Fibroblast of lung (primary cell): ENCODE measurements around the gene IRAK1BP1. TPM values are rescaled to one million over a fixed set of nuclear protein-coding genes. Genes with fewer than 3 reads are reported as not detected.

Experiments used
- DNase-seq, 2 donors: peaks; one replicate each; pipeline versions ENCODE4 v3.0.0 to v3.0.0-alpha.2; 2010; ENCODE audit warnings: low read depth in 2 of 2
- H2AFZ ChIP-seq: 2 replicates; pipeline ENCODE4 v1.5.1; 2012; ENCODE audit warnings: low read length, control low read depth, inconsistent platforms
- H3K27ac ChIP-seq: 2 replicates; pipeline ENCODE4 v1.5.1; 2011; ENCODE audit warnings: low read length, control low read depth; ENCODE audit not compliant: insufficient read depth
- H3K27me3 ChIP-seq: 2 replicates; pipeline ENCODE4 v1.5.1; 2011; ENCODE audit warnings: mild to moderate bottlenecking, low read length; ENCODE audit not compliant: control insufficient read depth, insufficient read depth
- H3K36me3 ChIP-seq: 2 replicates; pipeline ENCODE4 v1.5.1; 2011; ENCODE audit warnings: low read length; ENCODE audit not compliant: control insufficient read depth, insufficient read depth
- H3K4me1 ChIP-seq: 2 replicates; pipeline ENCODE4 v1.5.1; 2011; ENCODE audit warnings: low read length; ENCODE audit not compliant: control insufficient read depth, insufficient read depth; ENCODE audit errors: extremely low read depth
- H3K4me2 ChIP-seq: 2 replicates; pipeline ENCODE4 v1.5.1; 2011; ENCODE audit warnings: low read length, control low read depth; ENCODE audit not compliant: insufficient read depth; ENCODE audit errors: extremely low read depth
- H3K4me3 ChIP-seq, 4 experiments: fragments of 200-600 bp in 1 of 4; sonication (generic) in 1 of 4; replicated peaks in 1 of 4; 2 replicates each; pipeline ENCODE4 v1.5.1; 2011 to 2016; ENCODE audit warnings: low read length in 4 of 4, low read depth in 3 of 4, mild to moderate bottlenecking in 3 of 4, control low read depth in 2 of 4, inconsistent platforms in 1 of 4, mixed read lengths in 1 of 4; ENCODE audit not compliant: insufficient read depth in 1 of 4; ENCODE audit errors: control extremely low read depth in 1 of 4
- H3K79me2 ChIP-seq: 2 replicates; pipeline ENCODE4 v1.5.1; 2012; ENCODE audit warnings: mild to moderate bottlenecking, low read length, inconsistent platforms; ENCODE audit not compliant: control insufficient read depth, insufficient read depth
- H3K9ac ChIP-seq: 2 replicates; pipeline ENCODE4 v1.5.1; 2011; ENCODE audit warnings: mild to moderate bottlenecking, low read length, control low read depth; ENCODE audit not compliant: insufficient read depth
- H3K9me3 ChIP-seq: 2 replicates; pipeline ENCODE4 v1.5.1; 2012; ENCODE audit warnings: low read depth, low read length; ENCODE audit not compliant: control insufficient read depth, insufficient read depth
- H4K20me1 ChIP-seq: 2 replicates; pipeline ENCODE4 v1.5.1; 2011; ENCODE audit warnings: low read length; ENCODE audit not compliant: control insufficient read depth, insufficient read depth; ENCODE audit errors: extremely low read depth
- EZH2 ChIP-seq: IDR thresholded peaks from 2 replicates; pipeline ENCODE4 v1.5.1; 2012; ENCODE audit warnings: low read length, control low read depth, mild to moderate bottlenecking; ENCODE audit errors: missing control alignments
- polyA plus RNA-seq, 2 donors: library from polyadenylated mRNA; depleted of rRNA in 1 of 2; stranded (reverse) in 1 of 2; unstranded in 1 of 2; fragments of >200 nt; gene quantifications; 2 replicates each; pipeline ENCODE4 v1.2.1, GENCODE V29; 2011 to 2012; ENCODE audit warnings: missing spikeins in 1 of 2
- total RNA-seq: library from RNA; depleted of rRNA; stranded (reverse); fragments of >200 nt; gene quantifications from 2 replicates; pipeline ENCODE4 v1.2.1, GENCODE V29; 2014
- TF ChIP-seq, protein P1 (sequence below), 2 donors: IDR thresholded peaks in 1 of 2; conservative IDR thresholded peaks in 1 of 2; 1 replicate in 1 of 2; 2 replicates in 1 of 2; pipeline ENCODE4 v1.5.1; 2011 to 2012; ENCODE audit warnings: low read length in 2 of 2, control low read depth in 1 of 2, inconsistent platforms in 1 of 2, low read depth in 1 of 2, mild to moderate bottlenecking in 1 of 2

IRAK1BP1 gene
- total and polyA plus RNA-seq, 2 donors (not counting 1 experiment from before 2014, with no cell fraction given) = 2.5 to 5.6 TPM

DNA sequence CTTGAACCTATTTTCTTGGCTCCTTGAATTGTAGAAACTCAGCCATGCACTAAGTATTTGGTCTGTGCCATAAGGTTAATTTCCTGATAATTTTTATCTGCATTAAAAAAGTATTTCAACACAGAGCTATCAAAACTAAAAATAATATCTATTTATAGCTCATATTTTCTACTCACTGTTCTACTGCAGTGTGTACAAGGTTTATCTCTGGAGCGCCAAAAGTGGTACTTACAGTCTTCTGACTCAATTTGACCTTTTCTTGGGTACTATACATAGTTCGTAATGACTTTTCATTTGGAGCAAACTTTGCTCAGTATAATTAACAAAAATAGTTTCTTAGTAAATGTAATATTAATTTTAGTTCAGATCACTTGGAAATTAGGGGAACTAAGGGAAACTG, 69.2 kb downstream of the IRAK1BP1 start:
- no peak overlapping the region for H3K4me3 ChIP-seq
- no peaks in the 10 kb centered on the region for H3K27me3 ChIP-seq
- no peaks in the 10 kb centered on the region for H4K20me1 ChIP-seq

DNA sequence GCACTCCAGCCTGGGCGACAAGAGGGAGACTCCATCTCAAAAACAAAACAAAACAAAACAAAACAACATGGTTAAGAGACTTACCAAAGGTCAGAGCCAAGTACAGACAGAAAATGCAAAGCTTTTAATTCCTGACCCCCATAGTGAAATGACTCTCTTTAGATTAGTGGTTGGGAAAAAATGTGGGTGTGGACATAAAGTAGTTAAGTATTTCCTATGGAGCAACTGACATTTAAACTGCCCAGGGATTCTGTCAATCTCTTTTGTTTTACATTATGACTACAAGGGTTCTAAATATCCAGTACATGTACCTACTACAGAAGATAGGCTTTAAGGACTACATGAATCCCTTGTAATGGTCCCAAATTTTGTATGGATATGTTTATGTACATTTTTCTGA, 75.1 kb downstream of the IRAK1BP1 start:
- Histone ChIP-seq H3K27ac (no peak overlapping the region), H2AFZ (no peak overlapping the region), H3K4me2 (no peak overlapping the region), H3K4me1 (no peaks in the 10 kb centered on the region), H3K36me3 (no peaks in the 10 kb centered on the region), H3K9me3 (no peaks in the 10 kb centered on the region), H3K4me3 (no peak overlapping the region), H3K27me3 (no peaks in the 10 kb centered on the region), H4K20me1 (no peaks in the 10 kb centered on the region), H3K9ac (no peak overlapping the region), H3K79me2 (no peaks in the 10 kb centered on the region)
- DNase-seq = peak in 1 of 2 donors; percentile 20
- TF ChIP-seq, protein P1, sequence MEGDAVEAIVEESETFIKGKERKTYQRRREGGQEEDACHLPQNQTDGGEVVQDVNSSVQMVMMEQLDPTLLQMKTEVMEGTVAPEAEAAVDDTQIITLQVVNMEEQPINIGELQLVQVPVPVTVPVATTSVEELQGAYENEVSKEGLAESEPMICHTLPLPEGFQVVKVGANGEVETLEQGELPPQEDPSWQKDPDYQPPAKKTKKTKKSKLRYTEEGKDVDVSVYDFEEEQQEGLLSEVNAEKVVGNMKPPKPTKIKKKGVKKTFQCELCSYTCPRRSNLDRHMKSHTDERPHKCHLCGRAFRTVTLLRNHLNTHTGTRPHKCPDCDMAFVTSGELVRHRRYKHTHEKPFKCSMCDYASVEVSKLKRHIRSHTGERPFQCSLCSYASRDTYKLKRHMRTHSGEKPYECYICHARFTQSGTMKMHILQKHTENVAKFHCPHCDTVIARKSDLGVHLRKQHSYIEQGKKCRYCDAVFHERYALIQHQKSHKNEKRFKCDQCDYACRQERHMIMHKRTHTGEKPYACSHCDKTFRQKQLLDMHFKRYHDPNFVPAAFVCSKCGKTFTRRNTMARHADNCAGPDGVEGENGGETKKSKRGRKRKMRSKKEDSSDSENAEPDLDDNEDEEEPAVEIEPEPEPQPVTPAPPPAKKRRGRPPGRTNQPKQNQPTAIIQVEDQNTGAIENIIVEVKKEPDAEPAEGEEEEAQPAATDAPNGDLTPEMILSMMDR (conservative IDR thresholded peaks at IDR 0.05 in 1 of 2, IDR thresholded peaks at IDR 0.05 in 1 of 2; ENCODE audit: low read depth in 1 of 2, low read length in 2 of 2) = no peak
- no peak for TF ChIP-seq EZH2

More for the DNA sequence above, 69.2 kb downstream of the IRAK1BP1 start:
- Histone ChIP-seq H3K4me2 (no peak overlapping the region), H3K79me2 (no peaks in the 10 kb centered on the region), H2AFZ (no peak overlapping the region), H3K27ac (no peak overlapping the region), H3K36me3 (no peaks in the 10 kb centered on the region), H3K4me1 (no peaks in the 10 kb centered on the region), H3K9ac (no peak overlapping the region), H3K9me3 (no peaks in the 10 kb centered on the region)
- TF ChIP-seq, protein P1 (conservative IDR thresholded peaks at IDR 0.05 in 1 of 2, IDR thresholded peaks at IDR 0.05 in 1 of 2; ENCODE audit: low read depth in 1 of 2, low read length in 2 of 2) = no peak
- TF ChIP-seq EZH2 = no peak
- DNase-seq = no peak

DNA sequence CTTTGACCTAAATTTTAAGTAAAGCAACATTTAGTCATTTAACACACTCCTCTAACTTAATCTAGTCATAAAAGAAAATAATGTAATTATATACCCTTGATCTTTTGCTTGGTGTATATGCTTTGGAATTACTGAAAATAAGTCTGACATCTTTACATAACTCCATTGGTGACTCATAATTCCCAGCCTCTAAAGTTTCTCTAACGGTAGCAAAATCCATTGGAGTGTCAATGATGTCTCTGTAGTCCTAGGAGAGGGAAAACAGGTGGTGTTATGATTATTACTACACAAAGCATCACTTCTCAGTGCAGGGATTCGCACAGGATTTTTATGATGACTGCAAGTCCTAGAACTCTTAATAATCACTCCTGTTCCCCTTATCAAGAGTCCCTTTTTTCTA, 80.2 kb downstream of the IRAK1BP1 start:
- no peaks in the 10 kb centered on the region for H3K27me3 ChIP-seq
- TF ChIP-seq EZH2 = no peak
- TF ChIP-seq, protein P1 (conservative IDR thresholded peaks at IDR 0.05 in 1 of 2, IDR thresholded peaks at IDR 0.05 in 1 of 2; ENCODE audit: low read depth in 1 of 2, low read length in 2 of 2) = no peak
- no peaks in the 10 kb centered on the region for H3K79me2 ChIP-seq
- no peaks in the 10 kb centered on the region for H4K20me1 ChIP-seq
- no peak overlapping the region for H3K27ac ChIP-seq
- DNase-seq = peak; percentile 29 to 51
- no peaks in the 10 kb centered on the region for H3K4me1 ChIP-seq
- no peaks in the 10 kb centered on the region for H3K36me3 ChIP-seq
- H3K4me3 ChIP-seq = no peak overlapping the region
- no peaks in the 10 kb centered on the region for H3K9me3 ChIP-seq
- no peak overlapping the region for H2AFZ ChIP-seq
- H3K9ac ChIP-seq = no peak overlapping the region
- H3K4me2 ChIP-seq = no peak overlapping the region
